Lung (tissue), 12 donors: ENCODE results near the gene ASCC3. TPM values are rescaled to one million over a fixed set of nuclear protein-coding genes. Genes with fewer than 3 reads are reported as not detected.

Experiments used
- ATAC-seq: fragments of 200-7000 bp; cut with Tn5 transposase; one replicate; pipeline ENCODE4 v1.9.1; 2020; ENCODE audit warnings: moderate number of reproducible peaks; ENCODE audit not compliant: insufficient read depth, low FRiP score
- DNase-seq, 3 donors: peaks; one replicate each; pipeline ENCODE4 v3.0.0-alpha.2; 2013 to 2017
- H3K27ac ChIP-seq, 2 donors: one replicate each; pipeline ENCODE4 v1.5.1; 2013; ENCODE audit warnings: mild to moderate bottlenecking in 2 of 2, moderate library complexity in 2 of 2, control low read depth in 1 of 2, inconsistent platforms in 1 of 2, low read depth in 1 of 2, low read length in 1 of 2
- H3K27me3 ChIP-seq, 3 donors: one replicate each; pipeline ENCODE4 v1.5.1; 2013; ENCODE audit warnings: low read length in 2 of 3; ENCODE audit not compliant: control insufficient read depth in 3 of 3, insufficient read depth in 3 of 3
- H3K36me3 ChIP-seq, 4 donors: one replicate each; pipeline ENCODE4 v1.5.1; 2013; ENCODE audit warnings: low read length in 4 of 4, mild to moderate bottlenecking in 1 of 4, moderate library complexity in 1 of 4; ENCODE audit not compliant: control insufficient read depth in 4 of 4, insufficient read depth in 4 of 4
- H3K4me1 ChIP-seq, 5 donors: one replicate each; pipeline ENCODE4 v1.5.1; 2013; ENCODE audit warnings: low read length in 5 of 5, mild to moderate bottlenecking in 2 of 5, moderate library complexity in 1 of 5; ENCODE audit not compliant: control insufficient read depth in 5 of 5, insufficient read depth in 5 of 5
- H3K4me3 ChIP-seq: one replicate; pipeline ENCODE4 v1.5.1; 2013; ENCODE audit warnings: mild to moderate bottlenecking, control low read depth, moderate library complexity
- H3K9ac ChIP-seq, 2 donors: one replicate each; pipeline ENCODE4 v1.5.1; 2013; ENCODE audit warnings: low read length in 2 of 2, control low read depth in 1 of 2; ENCODE audit not compliant: insufficient read depth in 1 of 2
- H3K9me3 ChIP-seq, 4 donors: one replicate each; pipeline ENCODE4 v1.5.1; 2013; ENCODE audit warnings: low read length in 3 of 4, mild to moderate bottlenecking in 1 of 4, moderate library complexity in 1 of 4; ENCODE audit not compliant: control insufficient read depth in 4 of 4, insufficient read depth in 3 of 4
- CTCF ChIP-seq: IDR thresholded peaks from 2 replicates; pipeline ENCODE4 v1.5.1; 2012; ENCODE audit warnings: mild to moderate bottlenecking; ENCODE audit errors: control extremely low read depth, extremely low read depth
- WGBS, 2 donors: extraction: QIAGEN DNeasy Blood & Tissue Kit; methylation state at CpG; one replicate each; pipeline ENCODE4 v1.1.7; 2013; 5-methylcytosine and 5-hydroxymethylcytosine counted together
- polyA plus RNA-seq, 2 donors: library from polyadenylated mRNA; stranded (reverse); fragments of 200-250 nt; gene quantifications; one replicate each; pipeline ENCODE4 v1.2.1, GENCODE V29; 2013
- total RNA-seq, 2 donors: library from RNA; depleted of rRNA in 1 of 2; stranded (reverse); fragments of >200 nt in 1 of 2; gene quantifications; one replicate each; pipeline ENCODE4 v1.2.1, GENCODE V29; 2014 to 2021
- donor health status: control.
- donor health status: control.
- donor health status: Bipolar disorder and iron deficiency.
- donor health status: healthy.
- donor health status: DM: yes; HTN: yes; CAD: no.

The ASCC3 gene
- total and polyA plus RNA-seq, 4 donors: 5.3 to 49.2 (median 22.0) TPM

DNA sequence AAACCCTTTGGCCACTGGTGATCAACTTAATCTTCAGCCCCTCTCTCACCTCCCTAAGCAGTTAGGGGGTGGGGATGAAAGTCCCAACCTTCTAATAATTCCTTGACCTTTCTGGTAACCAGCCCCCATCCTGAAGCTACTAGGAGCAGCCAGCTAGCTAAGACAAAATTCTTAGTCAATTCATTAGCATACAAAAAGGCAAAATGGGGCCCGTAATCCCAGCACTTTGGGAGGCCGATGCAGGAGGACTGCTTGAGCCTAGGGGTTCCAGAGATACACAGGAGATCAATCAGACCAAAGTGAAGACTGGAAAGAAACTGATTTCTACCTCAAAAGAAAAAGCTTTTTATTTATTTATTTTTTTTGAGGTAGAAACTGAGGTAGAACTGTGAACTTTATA lies 1.8 kb downstream of the ASCC3 start:
- ATAC-seq (no peak), DNase-seq (no peak)
- Histone ChIP-seq H3K4me1 (peaks cover 0 to 15% (median 11%) of the 10 kb centered on the region in 5 donors), H3K4me3 (no peak overlapping the region), H3K27ac (no peak overlapping the region), H3K9ac (no peak overlapping the region), H3K36me3 (peaks cover 0 to 4% (median 0%) of the 10 kb centered on the region in 4 donors), H3K9me3 (no peaks in the 10 kb centered on the region), H3K27me3 (no peaks in the 10 kb centered on the region)
- 88 to 95% methylated on average over 2 of the region's 2 CpGs for WGBS, 2 donors
- no peak for TF ChIP-seq CTCF

DNA sequence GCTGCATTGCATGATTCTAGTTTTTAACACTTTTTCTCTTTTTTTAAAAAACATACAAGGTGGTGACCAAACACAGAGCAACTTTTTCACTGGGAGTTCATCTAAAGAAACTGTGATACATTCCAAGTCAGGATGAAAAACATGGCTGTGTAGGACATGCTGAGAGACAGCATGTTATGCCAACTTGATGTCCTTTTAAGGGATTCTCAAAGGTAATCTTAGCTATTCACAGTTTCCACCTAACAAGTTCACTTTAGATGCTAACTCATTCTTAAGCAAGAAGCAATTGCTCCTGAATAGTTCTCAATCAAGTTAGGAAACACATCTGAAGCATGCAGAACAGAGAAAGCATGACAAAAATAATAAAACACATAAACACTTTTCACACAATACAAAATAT lies 3.3 kb downstream of the ASCC3 start:
- TF ChIP-seq CTCF: no peak

GRCh38 chr6:100876251-100876650 lies 4.9 kb downstream of the ASCC3 start:
- ATAC-seq (no peak), DNase-seq (no peak)
- Histone ChIP-seq H3K4me3 (no peak overlapping the region), H3K9ac (no peak overlapping the region), H3K36me3 (peaks cover 0 to 4% (median 2%) of the 10 kb centered on the region in 4 donors), H3K27ac (no peak overlapping the region), H3K27me3 (no peaks in the 10 kb centered on the region), H3K9me3 (no peaks in the 10 kb centered on the region), H3K4me1 (peaks cover 0 to 10% (median 2%) of the 10 kb centered on the region in 5 donors)
- no peak for TF ChIP-seq CTCF

More for the DNA sequence above, 3.3 kb downstream of the ASCC3 start:
- H3K4me1 ChIP-seq: peaks cover 0 to 15% (median 10%) of the 10 kb centered on the region in 5 donors
- no peaks in the 10 kb centered on the region for H3K27me3 ChIP-seq
- DNase-seq (no peak), ATAC-seq (no peak)
- H3K9me3 ChIP-seq: no peaks in the 10 kb centered on the region
- no peak overlapping the region for H3K9ac ChIP-seq
- no peak overlapping the region for H3K27ac ChIP-seq
- peaks cover 0 to 4% (median 0%) of the 10 kb centered on the region in 4 donors for H3K36me3 ChIP-seq
- H3K4me3 ChIP-seq: no peak overlapping the region

- Histone ChIP-seq H3K9ac (no peak overlapping the region), H3K27ac (no peak overlapping the region), H3K9me3 (no peaks in the 10 kb centered on the region), H3K4me3 (no peak overlapping the region), H3K36me3 (peaks cover 3 to 18% (median 6%) of the 10 kb centered on the region in 4 donors), H3K4me1 (peaks cover 0 to 2% (median 0%) of the 10 kb centered on the region in 5 donors), H3K27me3 (no peaks in the 10 kb centered on the region)
- DNase-seq (no peak), ATAC-seq (no peak)
- no peak for TF ChIP-seq CTCF
- WGBS, 2 donors: 95 to 99% methylated on average over 2 of the region's 2 CpGs
These were observed 15.6 kb downstream of the ASCC3 start for GRCh38 chr6:100865525-100865924.
